GM23248 (cell line): ENCODE results near the gene TCN1. TPM values are rescaled to one million over a fixed set of nuclear protein-coding genes. Genes with fewer than 3 reads are reported as not detected.
"Not testable (repeated sequence)": the region's sequence is repeated elsewhere in the genome, so short reads cannot be mapped to it uniquely, and the experiment has no call there.

ENCODE experiments used
- DNase-seq: peaks from one replicate; pipeline ENCODE4 v3.0.0-alpha.2; 2015
- H2AFZ ChIP-seq: fragments of 200-600 bp; sonication (generic); 2 replicates; pipeline ENCODE4 v1.6.1; 2016; ENCODE audit warnings: antibody characterized with exemption
- H3F3A ChIP-seq: fragments of 200-600 bp; sonication (generic); 2 replicates; pipeline ENCODE4 v1.6.1; 2016; ENCODE audit warnings: mild to moderate bottlenecking, antibody characterized with exemption, mixed run types; ENCODE audit not compliant: insufficient read depth
- H3K27ac ChIP-seq: fragments of 200-600 bp; sonication (generic); 2 replicates; pipeline ENCODE4 v1.5.1; 2016; ENCODE audit warnings: mild to moderate bottlenecking
- H3K27me3 ChIP-seq: fragments of 200-600 bp; sonication (generic); replicated peaks from 2 replicates; pipeline ENCODE4 v1.6.1; 2016; ENCODE audit warnings: mild to moderate bottlenecking; ENCODE audit not compliant: insufficient read depth
- H3K36me3 ChIP-seq: fragments of 200-600 bp; sonication (generic); 2 replicates; pipeline ENCODE4 v1.6.1; 2016; ENCODE audit warnings: low read depth, mild to moderate bottlenecking
- H3K4me1 ChIP-seq: fragments of 200-600 bp; sonication (generic); 2 replicates; pipeline ENCODE4 v1.6.1; 2016; ENCODE audit warnings: mild to moderate bottlenecking; ENCODE audit not compliant: insufficient read depth
- H3K4me2 ChIP-seq: fragments of 200-600 bp; sonication (generic); one replicate; pipeline ENCODE4 v1.6.1; 2016; ENCODE audit warnings: mild to moderate bottlenecking; ENCODE audit not compliant: unreplicated experiment
- H3K4me3 ChIP-seq: fragments of 200-600 bp; sonication (generic); 2 replicates; pipeline ENCODE4 v1.5.1; 2016; ENCODE audit warnings: mild to moderate bottlenecking
- H3K79me2 ChIP-seq: fragments of 200-600 bp; sonication (generic); 2 replicates; pipeline ENCODE4 v1.6.1; 2016; ENCODE audit warnings: mild to moderate bottlenecking; ENCODE audit not compliant: insufficient read depth
- H3K9ac ChIP-seq: fragments of 200-600 bp; sonication (generic); 2 replicates; pipeline ENCODE4 v1.6.1; 2016; ENCODE audit warnings: mild to moderate bottlenecking
- H3K9me2 ChIP-seq: fragments of 200-600 bp; sonication (generic); 2 replicates; pipeline ENCODE4 v1.6.1; 2016; ENCODE audit warnings: mixed run types, mild to moderate bottlenecking, moderate library complexity; ENCODE audit not compliant: insufficient read depth
- H3K9me3 ChIP-seq: fragments of 200-600 bp; sonication (generic); one replicate; pipeline ENCODE4 v1.6.1; 2017; ENCODE audit warnings: low read depth
- H4K20me1 ChIP-seq: fragments of 200-600 bp; sonication (generic); 2 replicates; pipeline ENCODE4 v1.6.0; 2016; ENCODE audit not compliant: insufficient read depth
- EZH2 ChIP-seq: fragments of 200-600 bp; sonication (generic); IDR thresholded peaks from 2 replicates; pipeline ENCODE4 v1.6.1; 2018; ENCODE audit warnings: antibody characterized with exemption, mild to moderate bottlenecking; ENCODE audit not compliant: insufficient read depth, poor library complexity, severe bottlenecking
- EZH2phosphoT487 ChIP-seq: fragments of 200-600 bp; sonication (generic); IDR thresholded peaks from 2 replicates; pipeline ENCODE4 v1.6.1; 2018; ENCODE audit warnings: antibody characterized with exemption, moderate library complexity, mild to moderate bottlenecking, low read depth; ENCODE audit not compliant: insufficient read depth
- WGBS, 2 experiments: methylation state at CpG; one replicate each; pipeline ENCODE4 v1.1.6; 2015 to 2017; ENCODE audit warnings: low lambda C conversion rate in 2 of 2, low coverage in 1 of 2; ENCODE audit errors: missing lambda C conversion rate in 2 of 2; 5-methylcytosine and 5-hydroxymethylcytosine counted together
- in situ Hi-C: fragments of 300-500 bp; cut with MboI; formaldehyde crosslinking; loops from 2 replicates; pipeline ENCODE4 v1.15.0; 2020
- polyA plus RNA-seq: library from polyadenylated mRNA; unstranded; fragments of >200 nt; fragmentation: Nextera tagmentation; extraction: Ambion mirVana; gene quantifications from 2 replicates; pipeline ENCODE4 v1.2.1, GENCODE V29; 2016
- total RNA-seq: library from RNA; depleted of rRNA; stranded (reverse); fragments of >200 nt; shearing (Covaris generic); gene quantifications from 2 replicates; pipeline ENCODE4 v1.2.3, GENCODE V29; 2014

TCN1 gene
- total and polyA plus RNA-seq, 2 experiments from 2014 or later: not detected

DNA sequence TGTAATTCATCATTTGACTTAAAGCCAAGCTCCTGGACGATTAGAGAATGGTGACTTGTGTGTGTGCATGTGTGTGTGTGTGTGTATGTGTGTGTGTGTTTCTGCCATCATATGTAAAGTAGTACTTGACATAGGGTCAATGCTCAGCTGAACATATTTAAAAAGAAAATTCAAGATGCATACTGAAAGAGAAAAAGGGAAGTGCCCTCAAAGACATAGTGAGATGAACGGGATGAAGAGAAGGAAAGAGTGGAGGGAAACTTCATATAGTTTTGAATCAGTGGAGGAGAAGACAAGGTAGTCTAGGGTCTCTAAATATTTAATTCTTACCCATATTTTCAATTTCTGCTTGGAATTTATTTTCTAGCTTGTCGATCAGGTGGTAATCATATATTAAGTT lies 4.0 kb downstream of the TCN1 start:
- Histone ChIP-seq H3K9me2 (no peaks in the 10 kb centered on the region), H3K27me3 (peaks cover 6% of the 10 kb centered on the region; the same call in 1 of the 2 replicates), H3K36me3 (no peaks in the 10 kb centered on the region), H3K9me3 (no peaks in the 10 kb centered on the region), H3K4me2 (no peak overlapping the region), H3K79me2 (no peaks in the 10 kb centered on the region), H3K4me3 (no peak overlapping the region), H2AFZ (no peak overlapping the region), H3F3A (no peaks in the 10 kb centered on the region), H4K20me1 (no peaks in the 10 kb centered on the region), H3K9ac (no peak overlapping the region), H3K27ac (no peak overlapping the region), H3K4me1 (no peaks in the 10 kb centered on the region)
- WGBS, 2 experiments: 22 to 38% methylated on average over 3 of the region's 3 CpGs
- in situ Hi-C loops: no loop called here
- no peak for TF ChIP-seq EZH2phosphoT487
- no peak for TF ChIP-seq EZH2
- DNase-seq: no peak

DNA sequence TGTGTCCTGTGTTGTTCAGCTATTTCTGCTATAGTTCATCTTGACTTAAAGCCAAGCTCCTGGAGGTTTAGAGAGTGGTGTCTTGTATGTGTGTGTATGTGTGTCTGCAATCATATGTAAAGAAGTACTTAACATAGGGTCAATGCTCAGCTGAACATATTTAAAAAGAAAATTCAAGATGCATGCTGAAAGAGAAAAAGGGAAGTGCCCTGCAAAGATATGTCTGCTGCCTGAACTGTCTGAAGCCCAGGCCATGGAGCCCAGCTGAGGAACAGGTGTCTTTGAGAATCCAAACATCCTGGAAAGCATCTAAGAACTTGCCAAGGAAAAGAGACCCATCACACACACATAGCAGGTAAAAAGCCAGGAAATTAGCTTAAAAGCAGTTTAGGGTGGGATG lies 6.6 kb downstream of the TCN1 start:
- H3K4me3 ChIP-seq: no peak overlapping the region
- no peaks in the 10 kb centered on the region for H3K36me3 ChIP-seq
- no peak overlapping the region for H3K9ac ChIP-seq
- H3K27ac ChIP-seq: no peak overlapping the region
- H3K4me1 ChIP-seq: no peaks in the 10 kb centered on the region
- no peak overlapping the region for H2AFZ ChIP-seq
- no peaks in the 10 kb centered on the region for H3K9me2 ChIP-seq
- TF ChIP-seq EZH2: no peak
- no peak for TF ChIP-seq EZH2phosphoT487
- H4K20me1 ChIP-seq: no peaks in the 10 kb centered on the region
- peaks cover 6% of the 10 kb centered on the region for H3K27me3 ChIP-seq
- no peaks in the 10 kb centered on the region for H3K9me3 ChIP-seq
- no peaks in the 10 kb centered on the region for H3F3A ChIP-seq
- no peak for DNase-seq
- H3K79me2 ChIP-seq: no peaks in the 10 kb centered on the region
- in situ Hi-C loops: no loop called here
- H3K4me2 ChIP-seq: no peak overlapping the region

DNA sequence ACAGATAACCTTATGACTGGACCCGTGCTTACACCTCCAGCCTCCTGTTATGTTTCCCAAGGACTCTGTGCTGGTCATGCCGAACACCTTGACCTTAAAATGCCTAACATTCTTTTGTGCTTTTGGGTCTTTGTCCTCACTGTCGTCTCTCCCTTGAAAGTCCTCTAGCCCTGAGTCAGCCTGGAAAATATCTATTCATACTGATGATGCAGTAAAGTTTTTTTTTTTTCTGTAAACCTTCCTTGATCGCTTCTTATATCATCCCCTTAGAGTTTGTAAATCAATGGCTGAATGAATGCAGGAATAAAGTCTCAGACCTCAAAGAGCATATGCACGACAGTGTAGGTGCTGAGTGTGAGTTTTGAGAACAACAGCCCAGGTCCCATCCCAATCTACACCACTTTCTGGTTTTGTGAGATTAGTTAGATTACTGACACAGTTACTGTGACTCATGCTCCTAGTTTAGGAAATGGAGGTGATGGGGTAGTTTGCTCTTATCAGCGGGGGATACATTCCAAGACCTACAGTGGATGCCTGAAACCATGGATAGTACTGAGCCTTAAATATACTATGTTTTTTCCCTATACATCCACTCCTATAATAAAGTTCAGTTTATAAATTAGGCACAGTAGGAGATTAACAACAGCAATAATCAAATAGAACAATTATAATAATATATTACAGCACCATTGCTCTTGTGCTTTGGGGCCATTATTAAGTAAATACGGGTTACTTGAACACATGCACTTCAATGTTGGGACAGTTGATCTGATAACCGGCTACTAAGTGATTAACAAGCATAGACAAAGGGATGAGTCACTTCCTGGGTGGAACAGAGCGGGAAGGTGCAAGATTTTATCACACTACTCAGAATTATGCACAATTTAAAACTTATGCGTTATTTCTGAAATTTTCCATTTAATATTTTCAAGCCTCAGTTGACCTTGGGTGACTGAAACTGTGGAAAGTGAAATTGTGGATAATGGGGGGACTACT lies 8.6 kb downstream of the TCN1 start:
- Histone ChIP-seq H2AFZ (no peak overlapping the region), H3K79me2 (no peaks in the 10 kb centered on the region), H3K9ac (no peak overlapping the region), H3K4me1 (no peaks in the 10 kb centered on the region), H3K4me2 (no peak overlapping the region), H3F3A (no peaks in the 10 kb centered on the region), H3K36me3 (no peaks in the 10 kb centered on the region), H3K27ac (no peak overlapping the region), H3K27me3 (peaks cover 6% of the 10 kb centered on the region), H3K4me3 (no peak overlapping the region), H4K20me1 (no peaks in the 10 kb centered on the region), H3K9me2 (no peaks in the 10 kb centered on the region), H3K9me3 (no peaks in the 10 kb centered on the region)
- in situ Hi-C loops: no loop called here
- TF ChIP-seq EZH2phosphoT487 (no peak), EZH2 (no peak)
- peak; percentile 7 for DNase-seq
- WGBS, 2 experiments: 41 to 43% methylated on average over 10 of the region's 10 CpGs

DNA sequence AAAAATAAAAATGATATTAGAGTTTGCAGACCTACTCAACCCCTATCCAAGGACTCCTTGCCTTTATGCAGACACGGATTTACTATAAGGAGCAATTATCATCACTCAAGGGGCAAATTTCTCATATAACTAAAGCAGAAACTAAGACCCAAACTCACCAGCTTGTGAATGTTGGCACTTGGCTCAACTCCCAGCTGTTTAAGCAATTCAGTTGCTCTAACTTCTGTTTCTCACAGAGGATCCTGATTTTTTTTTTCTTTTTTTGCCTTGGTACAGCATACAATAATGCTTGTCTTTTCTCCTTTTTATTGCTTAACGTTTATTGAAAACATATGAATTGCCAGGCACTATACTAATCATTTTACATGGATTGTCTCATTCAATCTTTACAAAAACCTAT lies 11.4 kb downstream of the TCN1 start:
- no peak overlapping the region for H2AFZ ChIP-seq
- H3K27ac ChIP-seq: no peak overlapping the region
- no peak overlapping the region for H3K4me3 ChIP-seq
- no peaks in the 10 kb centered on the region for H3F3A ChIP-seq
- no peak for DNase-seq
- H3K9me3 ChIP-seq: no peaks in the 10 kb centered on the region
- no peaks in the 10 kb centered on the region for H3K4me1 ChIP-seq
- no peak for TF ChIP-seq EZH2
- no peak for TF ChIP-seq EZH2phosphoT487
- no peaks in the 10 kb centered on the region for H3K79me2 ChIP-seq
- WGBS, 2 experiments: 0 to 8% methylated on average over 2 of the region's 2 CpGs
- H4K20me1 ChIP-seq: no peaks in the 10 kb centered on the region
- in situ Hi-C loops: no loop called here
- H3K9me2 ChIP-seq: no peaks in the 10 kb centered on the region
- no peak overlapping the region for H3K9ac ChIP-seq
- no peak overlapping the region for H3K4me2 ChIP-seq
- no peaks in the 10 kb centered on the region; the same call in 1 of the 2 replicates for H3K27me3 ChIP-seq
- H3K36me3 ChIP-seq: no peaks in the 10 kb centered on the region

DNA sequence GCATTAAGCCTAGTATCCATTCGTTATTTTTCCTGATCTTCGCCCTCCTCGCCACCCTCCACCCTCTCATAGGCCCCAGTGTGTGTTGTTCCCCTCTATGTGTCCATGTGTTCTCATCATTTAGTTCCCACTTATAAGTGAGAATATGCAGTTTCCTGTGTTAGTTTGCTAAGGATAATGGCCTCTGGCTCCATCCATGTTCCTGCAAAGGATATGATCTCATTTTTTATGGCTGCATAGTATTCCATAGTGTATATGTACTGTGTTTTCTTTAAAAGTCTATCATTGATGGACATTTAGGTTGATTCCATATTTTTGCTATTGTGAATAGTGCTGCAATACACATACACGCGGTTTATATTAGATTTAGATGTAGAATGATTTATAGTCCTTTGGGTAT lies 14.9 kb downstream of the TCN1 start:
- H3K4me2 ChIP-seq, H2AFZ ChIP-seq, H3K4me3 ChIP-seq, H3K36me3 ChIP-seq, DNase-seq, H3K9me3 ChIP-seq, H3K9ac ChIP-seq, H3K9me2 ChIP-seq, H3K4me1 ChIP-seq, in situ Hi-C loops, H3K27me3 ChIP-seq, H4K20me1 ChIP-seq, H3K27ac ChIP-seq, H3K79me2 ChIP-seq, H3F3A ChIP-seq: not testable (repeated sequence)
- 44 to 50% methylated on average over 5 of the region's 5 CpGs for WGBS, 2 experiments

DNA sequence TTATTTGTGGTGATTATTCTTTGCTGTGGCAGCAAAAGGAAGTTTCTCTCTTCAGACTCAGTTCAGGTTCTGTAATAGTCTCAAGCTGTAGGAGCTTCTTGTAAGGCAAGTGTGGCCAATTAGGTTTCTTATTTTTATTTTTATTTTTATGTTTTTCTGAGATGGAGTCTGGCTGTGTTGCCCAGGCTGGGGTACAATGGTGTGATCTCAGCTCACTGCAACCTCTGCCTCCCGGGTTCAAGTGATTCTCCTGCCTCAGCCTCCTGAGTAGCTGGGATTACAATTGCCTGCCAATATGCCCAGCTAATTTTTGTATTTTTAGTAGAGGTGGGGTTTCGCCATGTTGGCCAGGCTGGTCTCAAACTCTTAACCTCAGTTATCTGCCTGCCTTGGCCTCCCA lies 16.7 kb downstream of the TCN1 start:
- H3K27me3 ChIP-seq, H4K20me1 ChIP-seq, H3K79me2 ChIP-seq, H3K4me2 ChIP-seq, H2AFZ ChIP-seq, H3K4me1 ChIP-seq, DNase-seq, H3K9me2 ChIP-seq, H3K27ac ChIP-seq, H3K9ac ChIP-seq, in situ Hi-C loops, H3K9me3 ChIP-seq, H3K36me3 ChIP-seq, H3F3A ChIP-seq, H3K4me3 ChIP-seq: not testable (repeated sequence)
- WGBS, 2 experiments: 17 to 23% methylated on average over 2 of the region's 2 CpGs
